ENCODE measurements around the gene SLC7A5. TPM values are rescaled to one million over a fixed set of nuclear protein-coding genes. Genes with fewer than 3 reads are reported as not detected.
"Not testable (repeated sequence)": the region's sequence is repeated elsewhere in the genome, so short reads cannot be mapped to it uniquely, and the experiment has no call there.

Gene SLC7A5
- total RNA-seq, 1 donor from 2014 or later: 20.9 TPM

- DNase-seq (ENCODE audit: low read depth): peak; percentile 2
Measured at GRCh38 chr16:87823181-87823929, 46.0 kb downstream of the SLC7A5 start.

- DNase-seq (ENCODE audit: low read depth): no peak
Measured at GRCh38 chr16:87822108-87822970, 47.0 kb downstream of the SLC7A5 start.

GRCh38 chr16:87821376-87822107 lies 47.8 kb downstream of the SLC7A5 start:
- no peak for DNase-seq (ENCODE audit: low read depth)

DNA sequence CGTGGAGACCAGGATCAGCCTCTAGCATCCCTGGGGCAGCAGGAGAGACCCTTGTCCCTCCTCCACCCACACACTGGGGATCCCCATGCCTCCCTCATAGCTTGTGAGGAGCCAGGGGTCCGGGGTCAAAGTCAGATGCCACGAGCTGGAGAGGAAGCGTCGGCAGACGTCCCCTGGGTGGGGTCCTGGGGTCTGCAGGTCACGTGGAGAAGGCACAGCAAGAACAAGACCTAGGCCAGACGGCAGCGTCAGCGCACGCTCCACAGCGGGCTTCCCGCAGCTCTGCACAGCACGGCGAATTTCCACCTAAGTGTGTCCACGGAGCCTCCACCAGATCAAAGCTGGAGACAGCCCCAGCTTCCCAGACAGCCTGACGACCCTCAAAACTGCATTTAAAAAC lies 49.3 kb downstream of the SLC7A5 start:
- DNase-seq (ENCODE audit: low read depth): no peak

- no peak for DNase-seq (ENCODE audit: low read depth)
Measured at GRCh38 chr16:87819282-87819681, 50.0 kb downstream of the SLC7A5 start.

GRCh38 chr16:87818533-87819161 lies 50.7 kb downstream of the SLC7A5 start:
- DNase-seq (ENCODE audit: low read depth): no peak

- DNase-seq (ENCODE audit: low read depth): no peak
Measured at GRCh38 chr16:87817910-87818309, 51.4 kb downstream of the SLC7A5 start.

DNA sequence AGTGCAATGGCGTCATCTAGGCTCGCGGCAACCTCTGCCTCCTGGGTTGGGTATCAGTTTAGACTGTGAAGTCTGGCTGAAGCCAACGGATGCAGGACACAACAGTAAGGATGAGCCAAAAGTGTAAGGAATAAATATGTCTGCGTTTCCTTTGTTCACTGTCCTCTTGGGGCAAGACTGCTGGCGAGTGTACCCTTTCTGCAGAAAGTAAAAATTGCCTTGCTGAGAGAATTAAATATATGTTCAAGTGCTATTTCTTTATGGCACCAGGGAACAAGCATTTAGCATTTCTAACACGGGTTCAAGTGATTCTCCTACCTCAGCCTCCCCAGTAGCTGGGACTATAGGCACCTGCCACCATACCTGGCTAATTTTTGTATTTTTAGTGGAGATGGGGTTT lies 51.9 kb downstream of the SLC7A5 start:
- DNase-seq (ENCODE audit: low read depth): not testable (repeated sequence)

DNA sequence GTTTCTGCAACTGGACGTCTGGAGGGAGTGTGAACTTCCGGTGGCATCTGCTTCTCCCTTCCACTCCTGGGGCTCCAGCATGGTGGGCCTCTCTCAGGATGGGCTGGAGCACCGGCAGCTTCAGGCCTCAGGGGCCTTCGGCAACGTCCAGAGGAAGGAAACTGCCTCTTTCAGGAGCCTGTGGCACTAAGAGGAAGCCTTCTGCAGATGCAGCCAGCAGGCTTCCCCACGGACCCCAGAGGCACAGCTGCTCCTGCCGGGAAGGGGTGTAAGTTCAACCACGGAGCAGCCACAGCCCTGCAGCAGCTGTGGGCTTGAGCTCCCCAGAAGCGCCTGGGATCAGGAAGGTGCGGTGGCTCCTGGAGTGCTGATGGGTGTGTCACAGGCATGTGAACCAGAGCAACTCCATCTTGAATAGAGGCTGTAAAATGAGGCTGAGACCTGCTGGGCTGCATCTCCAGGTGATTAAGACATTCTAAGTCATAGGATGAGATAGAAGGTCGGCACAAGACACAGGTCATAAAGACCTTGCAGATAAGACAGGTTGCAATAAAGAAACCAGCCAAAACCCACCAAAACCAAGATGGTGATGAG lies 52.7 kb downstream of the SLC7A5 start:
- no peak for DNase-seq (ENCODE audit: low read depth)

GRCh38 chr16:87815567-87815966 lies 53.7 kb downstream of the SLC7A5 start:
- no peak for DNase-seq (ENCODE audit: low read depth)

DNA sequence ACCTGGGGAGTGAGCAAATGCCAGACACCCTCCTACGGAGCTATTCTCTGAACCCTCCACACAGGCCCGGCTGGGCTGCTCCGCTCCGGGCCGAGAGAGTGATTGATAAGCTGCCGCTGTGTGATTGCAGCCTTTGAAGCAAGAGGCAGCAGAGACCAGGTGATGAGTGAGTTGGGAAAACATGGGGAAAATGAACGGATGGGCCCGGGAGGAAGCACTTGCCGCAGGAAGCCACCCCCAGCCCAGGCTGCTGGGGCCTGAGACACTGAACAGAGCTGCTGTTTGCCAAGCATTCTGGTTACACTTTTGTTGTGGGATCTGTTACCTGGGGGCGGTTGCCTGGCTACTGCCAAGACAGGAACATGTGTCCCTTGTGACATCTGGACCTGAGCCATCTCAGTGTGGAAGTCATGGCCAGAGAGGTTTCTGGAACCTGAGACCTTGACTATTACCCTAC lies 57.1 kb downstream of the SLC7A5 start:
- no peak for DNase-seq (ENCODE audit: low read depth)

- DNase-seq (ENCODE audit: low read depth): not testable (repeated sequence)
Measured at GRCh38 chr16:87811454-87811853, 57.9 kb downstream of the SLC7A5 start.

GRCh38 chr16:87809150-87809902 lies 60.0 kb downstream of the SLC7A5 start:
- no peak for DNase-seq (ENCODE audit: low read depth)

GRCh38 chr16:87808108-87808507 lies 61.2 kb downstream of the SLC7A5 start:
- DNase-seq (ENCODE audit: low read depth): no peak

- peak; percentile 73 for DNase-seq (ENCODE audit: low read depth)
Measured at GRCh38 chr16:87806641-87807546, 62.4 kb downstream of the SLC7A5 start.

DNA sequence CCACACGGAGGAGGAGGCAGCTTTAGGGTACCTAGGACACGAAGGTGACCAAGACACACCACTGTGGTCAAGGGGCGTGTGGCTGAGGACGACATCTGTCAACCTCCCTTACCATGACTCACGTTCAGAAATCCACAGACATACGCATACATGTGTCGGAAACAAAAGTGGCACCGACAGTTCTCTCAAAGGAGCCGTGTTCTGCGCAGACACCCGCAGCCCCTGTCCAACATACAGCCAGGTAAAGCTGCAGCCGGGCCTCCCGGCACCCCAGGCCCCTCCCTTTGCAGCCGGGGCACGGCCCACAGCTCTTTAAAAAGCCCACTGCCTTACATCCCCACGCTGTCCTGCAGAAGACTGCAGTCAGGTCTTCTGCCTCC lies 63.1 kb downstream of the SLC7A5 start:
- DNase-seq (ENCODE audit: low read depth): no peak

GRCh38 chr16:87803385-87803784 lies 65.9 kb downstream of the SLC7A5 start:
- no peak for DNase-seq (ENCODE audit: low read depth)

DNA sequence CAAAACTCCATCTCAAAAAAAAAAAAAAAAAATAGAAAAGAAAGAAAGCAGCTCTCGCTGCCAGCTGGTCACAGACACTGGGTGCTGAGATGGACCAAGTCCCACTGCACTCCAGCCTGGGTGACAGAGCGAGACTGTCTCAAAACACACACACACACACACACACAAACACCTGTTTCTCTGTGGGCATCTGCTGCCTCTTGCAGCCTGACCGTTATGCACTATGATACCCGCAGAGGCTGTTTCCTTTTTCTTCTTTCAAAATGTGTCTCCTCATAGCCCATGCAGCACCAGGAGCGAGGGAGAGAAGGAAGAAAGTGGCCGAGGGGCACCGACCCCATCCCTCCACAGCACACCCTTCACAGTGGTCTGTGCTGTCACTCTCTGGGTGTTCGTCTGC lies 66.6 kb downstream of the SLC7A5 start:
- DNase-seq (ENCODE audit: low read depth): no peak

DNA sequence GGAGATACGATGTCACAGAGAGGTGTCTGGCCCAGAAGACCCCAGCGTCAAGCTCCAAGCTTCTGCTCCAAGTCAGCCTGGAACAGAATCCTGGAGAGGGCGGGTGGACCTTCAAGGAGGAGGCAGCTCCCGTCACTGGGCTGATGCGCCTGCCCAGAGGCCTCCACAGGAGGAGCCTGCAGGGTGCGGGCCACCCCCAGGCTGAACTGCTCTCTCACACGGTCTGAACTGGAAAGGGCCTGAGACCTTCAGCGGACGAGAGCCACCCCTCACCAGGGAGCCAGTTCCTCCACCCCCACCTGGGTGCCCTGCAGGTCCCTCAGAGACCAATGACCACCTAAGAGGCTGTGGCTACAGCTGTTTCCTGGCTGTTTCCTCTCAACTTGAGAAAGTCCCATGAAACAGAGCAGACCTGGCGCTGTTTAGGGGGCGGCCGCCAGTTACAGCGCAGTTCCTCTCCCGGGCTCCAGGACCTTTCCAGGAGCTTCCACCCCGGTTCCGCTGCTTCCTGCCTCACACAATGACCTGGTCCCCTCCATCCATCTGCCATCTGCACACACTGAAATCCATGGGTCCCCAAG lies 67.5 kb downstream of the SLC7A5 start:
- no peak for DNase-seq (ENCODE audit: low read depth)
